GM12891 (cell line): Measurements from ENCODE around the gene EPB41.
"Not testable (repeated sequence)": the region's sequence is repeated elsewhere in the genome, so short reads cannot be mapped to it uniquely, and the experiment has no call there.

Experiments used
- PAX5 ChIP-seq: IDR thresholded peaks from 2 replicates; pipeline ENCODE4 v1.6.1; 2011; ENCODE audit warnings: low read length, moderate library complexity, mild to moderate bottlenecking; ENCODE audit not compliant: insufficient read depth, severe bottlenecking
- POLR2A ChIP-seq: IDR thresholded peaks from 2 replicates; pipeline ENCODE4 v1.6.1; 2011; ENCODE audit warnings: low read depth, low read length, control low read depth
- POLR2AphosphoS5 ChIP-seq: IDR thresholded peaks from 2 replicates; pipeline ENCODE4 v1.6.1; 2011; ENCODE audit warnings: low read depth, low read length, control low read depth
- POU2F2 ChIP-seq: IDR thresholded peaks from 2 replicates; pipeline ENCODE4 v1.6.1; 2011; ENCODE audit warnings: low read depth, mild to moderate bottlenecking, control low read depth, low read length, moderate library complexity
- SPI1 ChIP-seq: IDR thresholded peaks from 2 replicates; pipeline ENCODE4 v1.6.1; 2011; ENCODE audit warnings: low read depth, low read length, control low read depth
- TAF1 ChIP-seq: IDR thresholded peaks from 2 replicates; pipeline ENCODE4 v1.6.1; 2011; ENCODE audit warnings: low read depth, low read length, control low read depth

- not testable (repeated sequence) for TF ChIP-seq POLR2A, SPI1, TAF1, PAX5, POLR2AphosphoS5, POU2F2
Observed at GRCh38 chr1:29079916-29080629, 165.7 kb downstream of the EPB41 start.
